CD4-positive, alpha-beta T cell (primary cell): Measurements from ENCODE around the gene KMT2C. TPM values are rescaled to one million over a fixed set of nuclear protein-coding genes. Genes with fewer than 3 reads are reported as not detected.
"Not testable (repeated sequence)": the region's sequence is repeated elsewhere in the genome, so short reads cannot be mapped to it uniquely, and the experiment has no call there.

Experiments used
- ATAC-seq: fragments of 200-7000 bp; cut with Tn5 transposase; one replicate; pipeline ENCODE4 v1.10.0; 2022; ENCODE audit warnings: mild to moderate bottlenecking; ENCODE audit not compliant: poor library complexity
- CTCF ChIA-PET: fragments of 350-600 bp; sonication (Branson Sonifier 250); formaldehyde crosslinking; loops from one replicate; lab custom pipeline; 2021; ENCODE audit warnings: antibody characterized with exemption, inconsistent platforms; lab: Charles Lee
- POLR2A ChIA-PET: fragments of 350-600 bp; sonication (Branson Sonifier 250); formaldehyde crosslinking; loops from one replicate; lab custom pipeline; 2021; ENCODE audit warnings: antibody characterized with exemption, inconsistent platforms; lab: Charles Lee
- DNase-seq, 14 experiments: peaks; one replicate each; pipeline ENCODE4 v3.0.0-alpha.2; 2013 to 2020; ENCODE audit warnings: mixed read lengths in 2 of 14
- H3K27ac ChIP-seq, 2 donors: one replicate each; pipeline versions ENCODE4 v1.5.1 to v1.7.0; 2013; ENCODE audit warnings: low read length in 2 of 2, low read depth in 1 of 2, mild to moderate bottlenecking in 1 of 2
- H3K27me3 ChIP-seq, 2 experiments: 1 replicate in 1 of 2; 2 replicates in 1 of 2; pipeline versions ENCODE4 v1.6.1 to v1.7.0; 2013; ENCODE audit warnings: low read length in 2 of 2, control low read depth in 1 of 2, mild to moderate bottlenecking in 1 of 2, moderate library complexity in 1 of 2; ENCODE audit not compliant: insufficient read depth in 2 of 2, control insufficient read depth in 1 of 2
- H3K36me3 ChIP-seq: one replicate; pipeline ENCODE4 v1.6.1; 2013; ENCODE audit warnings: low read length, control low read depth; ENCODE audit not compliant: insufficient read depth
- H3K4me1 ChIP-seq: one replicate; pipeline ENCODE4 v1.6.1; 2013; ENCODE audit warnings: low read length, control low read depth; ENCODE audit not compliant: insufficient read depth
- H3K4me3 ChIP-seq: one replicate; pipeline ENCODE4 v1.5.1; 2013; ENCODE audit warnings: mild to moderate bottlenecking, low read length, moderate library complexity
- H3K9me3 ChIP-seq, 2 experiments: 1 replicate in 1 of 2; 2 replicates in 1 of 2; pipeline versions ENCODE4 v1.6.1 to v1.7.0; 2013; ENCODE audit warnings: low read length in 2 of 2, mild to moderate bottlenecking in 2 of 2, control low read depth in 1 of 2, moderate library complexity in 1 of 2; ENCODE audit not compliant: control insufficient read depth in 1 of 2, insufficient read depth in 1 of 2
- H3K27ac Mint-ChIP-seq: one replicate; pipeline ENCODE4 v1.8.0; 2020; ENCODE audit warnings: mixed read lengths
- H3K27me3 Mint-ChIP-seq: one replicate; pipeline ENCODE4 v1.8.0; 2021; ENCODE audit warnings: mixed read lengths
- H3K36me3 Mint-ChIP-seq: one replicate; pipeline ENCODE4 v1.8.0; 2021; ENCODE audit warnings: low read depth, mixed read lengths
- H3K4me1 Mint-ChIP-seq: one replicate; pipeline ENCODE4 v1.8.0; 2021; ENCODE audit warnings: low read depth, mixed read lengths
- H3K4me3 Mint-ChIP-seq: one replicate; pipeline ENCODE4 v1.8.0; 2020; ENCODE audit warnings: mild to moderate bottlenecking, mixed read lengths
- H3K9me3 Mint-ChIP-seq: one replicate; pipeline ENCODE4 v1.8.0; 2020; ENCODE audit warnings: mixed read lengths
- intact Hi-C, 2 experiments: fragments of 100-400 bp; cut with DNase I in 1 of 2; cut with micrococcal nuclease in 1 of 2; formaldehyde crosslinking; loops; one replicate each; pipeline versions ENCODE4 v1.15.1 to v1.9.0; 2023 to 2025; cut with DNase I, micrococcal nuclease
- total RNA-seq, 174 experiments: library from RNA in 2 of 174; stranded (reverse) in 2 of 174; gene quantifications; one replicate each; pipeline ENCODE4 v1.2.3 and lab custom pipeline; 2021 to 2026
- TF ChIP-seq, protein P1 (sequence below): fragments of 200-600 bp; IDR thresholded peaks from one replicate; pipeline ENCODE4 v1.8.0; 2022; ENCODE audit warnings: antibody characterized with exemption, mild to moderate bottlenecking

Gene KMT2C
- total RNA-seq, 2 experiments from 2014 or later = 113 to 118 TPM

DNA sequence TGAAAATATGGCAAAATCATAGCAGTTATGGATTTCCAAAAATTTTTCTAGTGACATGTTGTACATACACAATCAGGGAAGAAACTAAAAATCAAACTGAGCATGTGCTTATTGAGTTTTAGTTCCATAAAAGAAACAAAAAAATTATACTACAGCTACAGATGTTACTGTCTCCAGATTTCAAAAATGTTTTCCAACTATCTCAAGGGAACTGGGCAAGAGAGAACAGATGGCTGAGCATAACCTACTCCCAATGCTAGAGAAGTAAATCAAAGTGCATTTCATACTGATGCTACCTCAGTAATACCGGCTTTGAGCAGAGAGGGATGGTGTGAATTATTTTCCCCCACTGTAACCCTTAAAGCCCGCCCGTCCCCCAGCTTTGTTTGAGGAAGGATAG lies 40.7 kb upstream of the KMT2C start:
- DNase-seq (no peak), ATAC-seq (no peak)
- POLR2A ChIA-PET = no interaction called here
- Mint-ChIP-seq H3K27ac (no peak overlapping the region), H3K9me3 (no peaks in the 10 kb centered on the region), H3K4me1 (no peaks in the 10 kb centered on the region), H3K4me3 (no peak overlapping the region), H3K27me3 (no peaks in the 10 kb centered on the region), H3K36me3 (no peaks in the 10 kb centered on the region)
- H3K27ac ChIP-seq = no peak overlapping the region
- CTCF ChIA-PET = interaction anchor here (0.6 kb wide), 1 partner anchor 10 kb away, joined by 4 read pairs; no protein-coding TSS in a partner anchor
- peaks cover 0 to 3% of the 10 kb centered on the region in 2 experiments for H3K9me3 ChIP-seq
- intact Hi-C loops = no loop called here
- H3K27me3 ChIP-seq = no peaks in the 10 kb centered on the region
- H3K4me1 ChIP-seq = no peaks in the 10 kb centered on the region
- TF ChIP-seq, protein P1, sequence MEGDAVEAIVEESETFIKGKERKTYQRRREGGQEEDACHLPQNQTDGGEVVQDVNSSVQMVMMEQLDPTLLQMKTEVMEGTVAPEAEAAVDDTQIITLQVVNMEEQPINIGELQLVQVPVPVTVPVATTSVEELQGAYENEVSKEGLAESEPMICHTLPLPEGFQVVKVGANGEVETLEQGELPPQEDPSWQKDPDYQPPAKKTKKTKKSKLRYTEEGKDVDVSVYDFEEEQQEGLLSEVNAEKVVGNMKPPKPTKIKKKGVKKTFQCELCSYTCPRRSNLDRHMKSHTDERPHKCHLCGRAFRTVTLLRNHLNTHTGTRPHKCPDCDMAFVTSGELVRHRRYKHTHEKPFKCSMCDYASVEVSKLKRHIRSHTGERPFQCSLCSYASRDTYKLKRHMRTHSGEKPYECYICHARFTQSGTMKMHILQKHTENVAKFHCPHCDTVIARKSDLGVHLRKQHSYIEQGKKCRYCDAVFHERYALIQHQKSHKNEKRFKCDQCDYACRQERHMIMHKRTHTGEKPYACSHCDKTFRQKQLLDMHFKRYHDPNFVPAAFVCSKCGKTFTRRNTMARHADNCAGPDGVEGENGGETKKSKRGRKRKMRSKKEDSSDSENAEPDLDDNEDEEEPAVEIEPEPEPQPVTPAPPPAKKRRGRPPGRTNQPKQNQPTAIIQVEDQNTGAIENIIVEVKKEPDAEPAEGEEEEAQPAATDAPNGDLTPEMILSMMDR = no peak
- no peaks in the 10 kb centered on the region for H3K36me3 ChIP-seq
- no peak overlapping the region for H3K4me3 ChIP-seq

DNA sequence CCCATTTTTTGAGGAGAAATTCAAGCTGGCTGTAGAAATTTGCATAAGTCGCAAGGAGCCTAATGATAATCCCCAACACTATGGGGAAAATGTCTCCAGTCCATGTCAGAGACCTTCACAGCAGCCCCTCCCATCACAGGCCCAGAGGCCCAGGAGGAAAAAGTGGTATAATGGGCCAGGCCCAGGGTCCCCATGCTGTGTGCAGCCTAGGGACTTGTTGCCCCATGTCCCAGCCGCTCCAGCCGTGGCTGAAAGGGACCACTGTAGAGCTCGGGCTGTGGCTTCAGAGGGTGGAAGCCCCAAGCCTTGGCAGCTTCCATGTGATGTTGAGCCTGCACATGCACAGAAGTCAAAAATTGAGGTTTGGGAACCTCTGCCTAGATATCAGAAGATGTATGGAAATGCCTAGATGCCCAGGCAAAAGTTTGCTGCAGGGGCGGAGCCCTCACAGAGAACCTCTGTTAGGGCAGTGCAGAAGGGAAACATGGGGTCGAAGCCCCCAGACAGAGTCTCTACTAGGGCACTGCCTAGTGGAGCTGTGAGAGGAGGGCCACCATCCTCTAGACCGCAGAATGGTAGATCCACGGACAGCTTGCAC lies 35.3 kb upstream of the KMT2C start:
- H3K36me3 ChIP-seq, intact Hi-C loops, ATAC-seq, H3K4me3 ChIP-seq, CTCF ChIA-PET, H3K9me3 Mint-ChIP-seq, H3K27ac ChIP-seq, H3K36me3 Mint-ChIP-seq, H3K27me3 Mint-ChIP-seq, H3K27ac Mint-ChIP-seq, H3K27me3 ChIP-seq, DNase-seq, H3K4me1 ChIP-seq, H3K4me3 Mint-ChIP-seq, POLR2A ChIA-PET, H3K4me1 Mint-ChIP-seq: not testable (repeated sequence)
- H3K9me3 ChIP-seq = peaks cover 0 to 11% of the 10 kb centered on the region in 2 experiments

DNA sequence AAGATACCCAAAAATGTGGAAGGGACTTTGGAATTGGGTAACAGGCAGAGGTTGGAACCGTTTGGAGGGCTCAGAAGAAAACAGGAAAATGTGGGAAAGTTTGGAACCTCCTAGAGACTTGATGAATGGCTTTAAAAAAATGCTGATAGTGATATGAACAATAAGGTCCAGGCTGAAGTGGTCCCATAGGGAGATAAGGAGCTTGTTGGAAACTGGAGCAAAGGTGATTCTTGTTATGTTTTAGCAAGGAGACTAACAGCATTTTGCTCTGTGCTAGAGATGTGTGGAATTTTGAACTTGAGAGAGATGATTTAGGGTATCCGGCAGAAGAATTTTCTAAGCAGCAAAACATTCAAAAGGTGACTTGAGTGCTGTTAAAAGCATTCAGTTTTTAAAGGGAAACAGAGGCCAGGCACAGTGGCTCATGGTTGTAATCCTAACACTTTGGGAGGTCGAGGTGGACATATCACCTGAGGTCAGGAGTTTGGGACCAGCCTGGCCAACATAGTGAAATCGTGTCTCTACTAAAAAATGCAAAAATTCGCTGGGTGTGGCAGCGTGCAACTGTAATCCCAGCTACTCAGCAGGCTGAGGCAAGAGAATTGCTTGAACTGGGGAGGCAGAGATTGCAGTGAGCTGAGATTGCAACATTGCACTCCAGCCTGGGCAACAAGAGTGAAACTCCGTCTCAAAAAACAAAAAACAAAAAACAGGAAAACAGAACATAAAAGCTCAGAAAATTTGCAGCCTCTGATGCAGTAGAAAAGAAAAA lies 34.6 kb upstream of the KMT2C start:
- DNase-seq, H3K4me3 ChIP-seq, POLR2A ChIA-PET: not testable (repeated sequence)

DNA sequence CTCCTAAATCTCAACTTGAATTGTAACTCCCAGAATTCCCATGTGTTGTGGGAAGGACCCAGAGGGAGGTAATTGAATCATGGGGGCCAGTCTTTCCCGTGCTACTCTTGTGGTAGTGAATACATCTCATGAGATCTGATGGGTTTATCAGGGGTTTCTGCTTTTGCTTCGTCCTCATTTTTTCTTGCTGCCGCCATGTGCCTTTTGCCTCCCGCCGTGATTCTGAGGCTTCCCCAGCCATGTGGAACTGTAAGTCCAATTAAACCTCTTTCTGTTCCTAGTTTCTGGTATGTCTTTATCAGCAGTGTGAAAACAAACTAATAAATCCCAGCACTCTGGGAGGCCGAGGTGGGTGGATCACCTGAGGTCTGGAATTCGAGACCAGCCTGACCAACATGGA lies 33.8 kb upstream of the KMT2C start:
- CTCF ChIA-PET, H3K27ac ChIP-seq, H3K4me3 ChIP-seq, H3K36me3 ChIP-seq, DNase-seq, ATAC-seq, H3K4me1 Mint-ChIP-seq, POLR2A ChIA-PET, H3K36me3 Mint-ChIP-seq, H3K27me3 ChIP-seq, H3K9me3 Mint-ChIP-seq, H3K4me1 ChIP-seq, H3K27ac Mint-ChIP-seq, H3K27me3 Mint-ChIP-seq: not testable (repeated sequence)
- intact Hi-C loops = loop anchor here (10.0 kb wide), 2 partner anchors 205 to 595 kb away; partner anchors contain the start of genes PRKAG2 (in 1 of the 2) and XRCC2 (in 1 of the 2)
- peak overlapping the region; percentile 45 for H3K4me3 Mint-ChIP-seq
- H3K9me3 ChIP-seq = peaks cover 0 to 11% of the 10 kb centered on the region in 2 experiments

More for the DNA sequence above, 34.6 kb upstream of the KMT2C start:
- H3K27ac Mint-ChIP-seq, CTCF ChIA-PET, H3K4me1 ChIP-seq, H3K9me3 Mint-ChIP-seq, H3K4me1 Mint-ChIP-seq, H3K36me3 ChIP-seq, H3K27me3 Mint-ChIP-seq, H3K27me3 ChIP-seq, H3K4me3 Mint-ChIP-seq, H3K27ac ChIP-seq, intact Hi-C loops, ATAC-seq, H3K36me3 Mint-ChIP-seq: not testable (repeated sequence)
- H3K9me3 ChIP-seq = peaks cover 0 to 11% of the 10 kb centered on the region in 2 experiments
